NOMO-1 (cell line): ENCODE measurements around the gene SDHA.

Experiments
- DNase-seq, 2 experiments: peaks; one replicate each; lab custom pipeline; 2025; ENCODE audit not compliant: unreplicated experiment in 2 of 2; lab: John Stamatoyannopoulos, UW

The SDHA gene

DNA sequence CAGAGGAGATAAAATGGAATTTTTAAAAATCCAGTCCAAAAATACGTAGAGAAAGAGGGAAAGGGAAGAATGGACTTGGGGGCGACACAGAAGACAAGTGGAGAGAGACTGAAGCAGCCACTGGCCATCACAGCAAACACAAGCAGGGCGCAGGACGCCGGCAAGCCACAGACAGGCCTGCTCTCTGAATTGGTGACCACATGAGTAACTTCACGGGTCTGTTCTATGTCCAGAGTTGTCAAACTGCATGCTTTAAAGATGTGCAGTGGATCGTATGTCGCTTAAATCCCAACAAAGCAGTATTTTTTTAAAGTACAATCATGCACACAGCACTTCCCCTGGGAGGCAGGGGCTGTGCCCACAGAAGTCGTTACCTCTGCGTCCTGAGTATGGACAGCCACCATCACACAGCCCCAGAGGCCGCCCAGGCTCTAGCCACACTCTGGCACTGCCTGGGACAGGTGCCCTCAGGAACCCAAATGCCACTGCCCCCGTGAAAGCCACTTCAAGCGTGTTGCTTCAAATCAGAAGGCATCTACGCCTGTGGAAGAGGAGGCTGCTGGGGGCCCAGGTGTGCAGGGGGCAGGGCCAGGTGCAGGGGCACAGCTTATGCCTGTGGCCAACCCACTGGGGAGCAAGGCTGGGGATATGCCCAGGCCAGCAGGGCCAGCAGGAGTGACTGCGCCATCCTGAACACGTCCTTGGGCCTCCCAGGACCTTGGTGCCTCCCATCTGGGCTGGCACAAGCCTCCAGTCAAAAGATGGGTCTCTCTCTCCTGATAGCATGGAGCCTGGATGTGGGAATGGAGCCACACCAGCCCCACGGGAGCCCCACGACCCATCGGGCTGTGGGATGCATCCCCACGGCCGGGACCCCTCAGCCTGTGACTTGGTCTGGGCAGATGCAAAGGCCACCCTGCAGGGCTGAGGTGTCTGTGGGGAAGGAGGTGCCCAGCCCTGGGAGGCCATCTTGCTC lies 32.7 kb upstream of the SDHA start:
- DNase-seq = no peak

DNA sequence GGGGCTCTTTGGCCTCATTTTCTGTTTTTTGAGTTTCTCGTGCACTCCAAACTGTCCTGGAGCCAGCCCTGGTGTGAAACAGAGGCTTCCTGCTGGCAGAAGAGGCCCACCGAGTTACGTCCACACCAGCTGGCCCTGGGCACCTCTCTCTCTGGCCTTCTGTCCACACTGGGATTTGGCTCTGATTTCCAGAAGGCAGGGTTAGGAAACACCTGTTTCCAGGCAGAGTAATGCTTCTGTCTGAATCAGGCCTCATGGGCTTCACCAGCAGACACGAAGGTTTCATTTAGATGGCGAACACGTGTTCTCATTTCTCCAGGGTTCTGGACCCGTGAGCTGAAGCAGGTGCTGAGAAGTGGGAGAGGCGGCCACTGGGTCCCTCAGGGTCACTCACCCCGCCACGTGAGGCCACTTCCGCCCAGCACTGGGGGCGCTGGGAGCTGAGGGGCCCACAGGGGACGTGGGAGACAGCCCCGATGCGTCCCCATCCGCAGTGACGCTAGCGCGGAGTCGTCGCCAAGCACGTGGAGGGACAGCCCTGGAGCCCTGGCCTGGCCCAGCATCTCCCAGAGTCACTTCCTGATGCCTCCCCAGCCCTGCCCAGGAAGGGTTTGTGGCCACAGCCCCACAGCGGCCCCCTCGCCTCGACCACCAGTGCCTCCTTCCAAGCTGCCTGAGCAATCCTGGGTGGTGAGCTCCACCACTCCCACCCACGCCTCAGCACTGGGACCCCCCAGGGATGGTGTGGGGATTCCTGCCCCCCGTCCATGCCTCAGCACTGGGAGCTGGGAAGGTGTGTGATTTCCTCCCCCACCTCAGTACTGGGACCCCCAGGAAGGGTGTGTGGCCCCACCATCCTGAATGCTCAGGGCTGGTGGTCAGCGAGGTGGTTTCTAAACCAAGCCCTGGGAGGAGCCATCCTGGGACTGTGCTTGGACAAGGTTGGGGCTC lies 31.8 kb upstream of the SDHA start:
- no peak for DNase-seq

DNA sequence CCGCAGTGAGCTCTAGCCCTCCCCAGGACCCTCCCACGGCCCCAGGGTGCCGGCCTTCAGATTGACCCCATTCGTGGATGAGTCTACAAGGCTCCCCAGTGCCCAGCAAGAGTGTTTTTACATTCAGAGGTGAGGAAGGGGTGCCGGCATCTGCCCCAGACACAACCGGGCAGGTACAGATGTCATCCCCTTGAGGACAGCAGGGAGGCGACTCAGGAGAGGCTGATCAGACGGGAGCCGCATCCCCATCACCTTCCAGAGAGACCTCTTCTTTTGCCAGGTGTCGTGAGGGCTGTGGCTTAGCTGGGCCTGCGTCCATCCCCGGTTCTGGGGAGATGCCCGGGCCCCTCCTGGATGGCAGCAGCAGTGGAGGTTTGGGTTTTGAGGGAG lies 31.1 kb upstream of the SDHA start:
- no peak for DNase-seq

DNA sequence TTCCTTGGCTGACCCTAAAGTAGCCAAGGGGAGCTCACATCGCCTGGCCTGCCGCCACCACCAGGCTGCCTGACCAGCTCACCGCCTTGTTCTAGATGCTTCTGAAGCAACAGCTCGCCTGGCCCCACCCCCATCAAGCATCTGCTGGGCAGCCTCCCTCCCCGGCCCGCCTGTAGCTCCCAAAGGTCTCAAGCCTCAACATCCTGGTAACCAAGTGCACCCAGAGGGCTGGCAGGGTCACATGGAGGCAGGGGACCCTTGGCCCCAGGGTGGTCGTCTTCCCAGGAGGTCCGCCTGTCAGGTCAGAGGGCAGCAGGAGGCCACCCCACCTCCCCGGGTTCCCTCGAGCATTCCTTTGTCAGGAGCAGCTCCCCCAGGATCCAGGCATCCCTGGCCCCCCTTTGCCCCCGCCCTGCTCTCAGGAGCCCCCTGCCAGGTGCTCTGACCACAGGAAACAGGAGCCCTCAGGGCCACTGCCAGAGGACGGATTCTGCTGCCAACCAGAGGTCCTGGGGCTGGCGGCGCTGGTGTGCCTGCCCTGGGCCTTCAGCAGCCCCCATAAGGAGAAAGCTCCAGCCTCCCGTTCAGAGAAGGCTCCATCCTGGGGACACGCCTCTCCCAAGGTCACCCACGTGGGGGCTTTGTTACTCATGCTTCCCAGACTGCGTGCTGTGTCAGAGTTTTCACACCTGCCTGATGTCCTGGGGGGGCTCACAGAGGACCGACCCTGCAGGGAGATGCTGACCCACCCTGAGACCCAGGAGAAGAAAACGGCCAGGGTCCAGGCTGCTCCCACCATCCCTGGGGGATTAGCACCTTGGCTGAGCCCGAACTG lies 30.3 kb upstream of the SDHA start:
- DNase-seq = no peak

DNA sequence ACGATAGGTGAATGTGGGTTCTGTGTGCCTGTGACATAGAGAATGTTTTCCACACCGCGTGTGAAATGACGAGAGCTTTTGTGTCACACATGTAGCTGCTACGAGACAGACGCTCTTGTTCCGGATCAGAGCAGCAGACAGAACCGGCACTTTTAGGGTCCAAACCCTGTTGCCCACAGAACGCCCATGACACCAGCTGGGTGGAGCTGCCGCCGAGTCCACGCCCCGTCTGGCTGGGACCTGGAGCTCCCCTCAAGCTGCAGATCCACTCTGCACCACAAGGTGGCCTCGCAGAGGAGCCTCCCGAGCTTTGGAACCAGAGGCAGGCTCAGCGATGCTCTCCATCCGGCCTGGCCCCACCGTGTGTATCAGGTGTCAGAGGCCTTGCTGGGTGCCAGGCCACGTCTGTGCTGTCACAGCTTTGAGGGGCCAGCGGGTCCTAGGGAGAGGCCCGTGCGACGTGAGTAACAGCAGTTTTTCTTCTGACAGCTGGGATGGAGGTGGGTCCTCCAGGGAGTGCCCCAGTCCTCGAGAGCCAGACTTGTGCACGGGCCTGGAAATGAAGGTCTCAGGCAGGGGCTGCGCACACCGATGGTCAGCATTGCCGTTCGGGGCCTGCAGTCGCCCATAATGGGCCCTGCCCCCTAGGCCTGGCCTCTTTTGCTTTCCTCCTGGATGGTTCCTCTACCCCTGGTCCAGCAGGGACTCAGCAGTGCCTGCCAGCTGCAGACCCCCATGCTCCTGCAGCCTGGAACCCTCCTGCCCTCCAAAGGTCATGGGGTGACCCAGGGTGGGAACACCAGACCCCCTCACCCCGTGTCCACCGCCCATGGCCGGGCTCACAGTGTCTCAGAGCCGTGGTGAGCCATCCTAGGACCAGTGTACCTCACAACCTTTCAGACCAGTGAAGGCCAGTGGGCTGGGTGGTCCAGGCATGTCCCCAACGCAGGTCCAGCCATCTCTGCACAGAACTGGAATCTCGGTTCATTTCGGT lies 29.3 kb upstream of the SDHA start:
- peak; percentile 74 to 89 for DNase-seq

DNA sequence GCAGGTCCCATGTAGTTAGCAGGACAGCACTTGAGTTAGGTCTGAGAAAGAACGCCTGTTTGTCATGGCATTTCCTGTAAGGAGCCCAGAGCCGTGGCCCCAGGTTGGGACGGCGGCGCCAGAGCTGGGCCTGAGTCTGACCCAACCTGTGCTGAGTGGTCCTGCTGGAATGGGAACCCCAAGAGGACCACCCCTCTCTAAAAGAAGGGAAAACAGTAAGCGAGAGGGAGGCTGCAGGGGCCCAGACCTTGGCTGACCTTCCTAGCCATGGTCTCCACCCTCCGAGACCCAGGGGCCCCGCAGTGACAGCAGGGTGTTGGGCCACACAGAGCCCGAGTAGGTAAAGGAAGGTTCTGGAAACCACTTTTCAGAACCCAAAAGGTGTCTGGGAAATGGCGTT lies 28.6 kb upstream of the SDHA start:
- DNase-seq = no peak

DNA sequence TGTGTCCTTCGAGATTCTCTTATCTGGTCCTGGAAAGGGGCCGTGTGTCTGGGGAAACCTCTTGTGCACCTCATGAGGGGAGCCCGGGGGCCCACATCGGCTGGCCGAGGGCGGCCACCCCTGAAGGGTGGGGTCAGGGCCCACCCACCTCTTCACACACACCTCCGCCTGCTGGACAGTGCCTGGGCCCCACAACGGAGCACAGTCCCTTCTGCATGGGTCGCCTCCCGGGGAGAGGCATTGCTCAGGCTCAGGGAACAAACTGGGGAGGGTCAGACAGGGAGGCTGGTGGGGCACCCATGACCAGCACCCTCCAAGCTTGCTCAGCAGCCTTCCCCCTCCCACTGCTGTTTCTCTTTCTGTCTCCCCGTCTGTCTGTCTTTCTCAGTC lies 28.1 kb upstream of the SDHA start:
- no peak for DNase-seq

DNA sequence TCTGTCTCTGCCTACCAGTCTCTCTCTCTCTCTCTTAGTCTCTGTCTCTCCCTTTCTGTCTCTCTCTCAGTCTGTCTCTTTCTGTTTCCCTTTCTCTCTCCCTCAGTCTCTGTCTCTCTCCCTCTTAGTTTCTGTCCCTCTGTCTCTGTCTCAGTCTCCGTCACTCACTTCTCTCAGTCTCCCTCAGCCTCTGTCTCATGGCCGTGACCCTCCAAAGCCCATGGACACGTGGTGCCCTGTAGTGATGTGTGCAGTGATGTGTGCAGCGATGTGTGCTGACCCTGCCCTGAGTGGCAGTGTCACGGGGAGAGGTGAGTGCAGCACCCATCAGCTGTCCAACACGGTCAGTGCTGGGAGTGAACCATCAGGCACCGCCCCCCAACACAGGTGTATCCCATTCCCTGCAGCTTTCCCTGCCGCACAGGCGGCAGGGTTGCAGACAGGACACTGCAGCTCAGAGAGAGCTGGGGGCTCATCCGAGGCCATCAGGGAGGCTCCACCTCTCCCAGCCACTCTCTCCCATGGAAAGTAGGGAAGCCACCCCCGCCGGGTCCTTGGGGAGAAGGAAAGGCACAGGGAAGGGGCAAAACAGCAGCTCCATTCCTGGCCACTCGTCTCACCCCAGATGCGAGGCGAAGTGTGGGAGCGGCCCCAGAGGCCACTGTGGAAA lies 27.6 kb upstream of the SDHA start:
- no peak for DNase-seq

DNA sequence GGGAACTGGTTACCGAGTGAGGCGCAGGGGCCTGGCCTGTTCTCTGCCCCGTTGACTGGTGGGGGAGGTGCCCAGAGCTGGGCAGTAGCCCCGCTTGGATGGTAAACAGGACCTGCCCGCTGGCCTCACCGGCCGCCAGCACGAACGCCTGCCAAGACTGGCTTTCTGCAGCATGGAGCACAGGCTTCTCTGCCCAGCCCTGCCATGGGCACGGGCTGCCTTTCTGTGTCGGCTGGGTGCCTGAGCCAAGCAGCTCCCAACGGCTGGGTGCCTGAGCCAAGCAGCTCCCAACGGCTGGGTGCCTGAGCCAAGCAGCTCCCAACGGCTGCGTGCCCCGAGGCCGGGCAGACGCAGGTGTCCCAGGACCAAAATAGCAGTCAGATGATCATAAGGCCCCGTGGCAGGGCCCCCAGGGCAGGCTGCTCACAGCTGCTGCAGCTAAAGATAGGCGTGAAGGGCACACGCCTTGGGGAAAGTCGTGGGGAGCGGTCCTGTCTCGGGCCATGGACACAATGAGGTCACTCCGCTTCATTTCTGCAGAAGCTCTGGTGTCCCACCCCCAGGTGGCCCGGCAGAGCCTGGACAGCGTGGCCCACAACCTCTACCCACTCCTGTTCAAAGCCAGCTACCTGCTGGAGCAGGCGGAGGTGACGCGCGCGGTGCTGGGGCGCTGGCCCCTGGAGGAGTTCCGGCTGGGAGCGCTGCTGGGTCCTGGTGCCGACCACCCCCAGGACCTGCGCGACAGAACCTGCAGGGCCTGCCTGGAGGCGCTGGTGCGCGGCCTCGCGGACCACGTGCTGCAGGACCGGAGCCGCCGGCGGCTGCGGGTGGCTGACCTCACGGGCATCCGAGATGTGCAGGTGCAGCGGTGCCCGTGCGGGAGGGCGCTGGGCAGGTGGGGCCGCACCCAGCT lies 26.8 kb upstream of the SDHA start, which contains the start of gene LRRC14B:
Gene LRRC14B (plus strand): TSS at position 460 of the 913 bp plus-strand sequence. CDS start 44 bp downstream, at position 504.
- DNase-seq = peak in 1 of 2 experiments; percentile 19

DNA sequence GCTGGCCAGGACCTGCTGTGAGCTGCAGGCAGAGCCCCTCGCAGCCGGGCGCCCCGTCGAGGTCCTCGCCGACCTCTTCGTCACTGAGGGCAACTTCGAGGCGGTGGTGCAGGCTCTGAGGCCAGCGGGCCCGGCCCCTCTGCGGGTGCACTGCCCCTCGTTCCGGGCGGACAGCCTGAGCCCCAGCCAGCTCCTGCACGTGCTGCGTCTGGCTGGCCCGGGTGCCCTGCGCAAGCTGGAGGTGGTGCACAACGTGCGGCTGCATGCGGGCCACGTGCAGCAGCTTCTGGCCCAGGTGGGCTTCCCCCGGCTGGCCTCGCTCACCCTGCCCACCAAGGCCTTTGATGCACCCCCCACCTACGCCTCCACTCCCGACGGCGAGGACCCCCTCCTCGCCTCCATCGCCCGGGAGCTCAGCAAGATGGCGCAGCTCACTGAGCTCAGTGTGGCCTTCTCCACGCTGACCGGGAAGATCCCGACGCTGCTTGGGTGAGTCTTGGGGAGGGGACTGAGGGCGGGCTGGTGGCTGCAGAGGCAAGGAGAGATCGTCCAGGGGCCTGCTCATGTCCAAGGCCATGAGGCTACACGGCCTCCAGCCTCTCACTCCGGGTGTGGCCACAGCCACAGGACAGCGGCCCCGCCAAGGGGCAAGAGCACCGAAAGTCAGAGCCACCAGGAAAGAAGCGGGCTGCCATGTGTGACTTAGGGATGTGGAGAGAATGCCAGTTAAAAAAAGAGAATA lies 26.0 kb upstream of the SDHA start:
- no peak for DNase-seq

DNA sequence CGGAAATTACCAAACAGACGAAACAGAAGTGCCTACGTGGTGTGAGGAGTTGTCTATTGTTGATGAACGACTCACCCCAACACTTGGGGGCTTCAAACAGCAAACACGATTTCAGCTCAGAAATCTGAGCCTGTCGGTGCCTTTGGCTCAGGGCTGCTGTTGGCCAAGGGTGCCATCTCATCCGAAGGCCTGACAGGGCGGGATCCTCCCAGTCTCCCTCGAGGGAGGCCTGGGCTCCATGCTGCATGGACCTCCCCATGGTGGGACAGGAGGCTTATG lies 25.5 kb upstream of the SDHA start:
- no peak for DNase-seq

DNA sequence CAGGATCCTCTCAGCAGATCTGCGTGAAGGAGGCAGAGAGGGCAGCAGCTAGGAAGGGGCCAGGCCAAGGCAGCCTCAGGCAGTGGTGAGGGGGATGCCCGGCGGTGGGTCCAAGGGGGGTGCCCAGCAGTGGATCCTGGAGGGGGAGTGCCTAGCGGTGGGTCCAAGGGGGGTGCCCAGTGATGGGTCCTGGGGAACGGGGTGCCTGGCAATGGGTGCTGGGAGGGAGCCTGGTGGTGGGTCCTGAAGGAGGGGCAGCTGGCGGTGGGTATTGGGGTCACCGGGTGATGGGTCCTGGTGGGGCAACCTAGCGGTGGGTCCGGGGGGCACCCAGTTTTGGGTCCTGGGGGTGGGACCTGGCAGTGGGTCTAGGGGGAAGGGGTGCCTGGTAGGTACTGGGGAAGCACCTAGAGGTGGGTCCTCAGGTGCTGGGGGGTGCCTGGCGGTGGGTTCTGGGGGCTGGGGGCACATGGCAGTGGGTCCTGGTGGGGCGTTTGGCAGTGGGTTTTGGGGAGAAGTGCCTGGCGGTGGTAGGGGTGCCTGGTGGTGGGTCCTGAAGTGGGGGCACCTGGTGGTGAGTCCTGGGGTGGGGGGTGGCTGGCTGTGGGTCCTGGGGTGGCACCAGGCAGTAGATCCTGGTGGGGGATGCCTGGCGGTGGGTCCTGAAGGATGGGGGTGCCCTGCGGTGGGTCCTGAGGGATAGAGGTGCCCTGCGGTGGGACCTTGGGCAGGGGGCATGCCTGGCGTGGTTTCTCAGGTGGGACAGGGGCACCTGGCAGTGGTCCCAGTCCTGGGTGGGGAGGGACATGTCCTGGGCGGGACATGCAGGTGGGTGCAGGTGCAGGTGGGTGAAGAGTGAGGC lies 24.9 kb upstream of the SDHA start:
- no peak for DNase-seq

DNA sequence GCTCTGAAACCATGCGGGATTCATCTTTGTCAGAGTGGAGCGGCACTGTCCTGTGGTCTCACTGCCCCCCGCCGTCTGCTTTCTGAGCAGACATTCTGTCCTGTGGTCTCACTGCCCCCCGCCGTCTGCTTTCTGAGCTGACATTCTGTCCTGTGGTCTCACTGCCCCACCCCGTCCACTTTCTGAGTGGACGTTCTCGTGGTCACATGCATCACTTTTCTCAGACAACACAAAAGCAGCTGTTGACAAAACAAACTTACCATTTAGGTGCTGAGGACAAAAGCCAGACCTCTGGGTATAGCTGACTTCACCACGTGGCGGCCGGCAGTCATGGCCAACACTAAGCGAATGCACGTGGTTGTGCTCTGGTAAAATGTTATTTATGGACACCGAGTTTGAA lies 24.0 kb upstream of the SDHA start:
- no peak for DNase-seq

DNA sequence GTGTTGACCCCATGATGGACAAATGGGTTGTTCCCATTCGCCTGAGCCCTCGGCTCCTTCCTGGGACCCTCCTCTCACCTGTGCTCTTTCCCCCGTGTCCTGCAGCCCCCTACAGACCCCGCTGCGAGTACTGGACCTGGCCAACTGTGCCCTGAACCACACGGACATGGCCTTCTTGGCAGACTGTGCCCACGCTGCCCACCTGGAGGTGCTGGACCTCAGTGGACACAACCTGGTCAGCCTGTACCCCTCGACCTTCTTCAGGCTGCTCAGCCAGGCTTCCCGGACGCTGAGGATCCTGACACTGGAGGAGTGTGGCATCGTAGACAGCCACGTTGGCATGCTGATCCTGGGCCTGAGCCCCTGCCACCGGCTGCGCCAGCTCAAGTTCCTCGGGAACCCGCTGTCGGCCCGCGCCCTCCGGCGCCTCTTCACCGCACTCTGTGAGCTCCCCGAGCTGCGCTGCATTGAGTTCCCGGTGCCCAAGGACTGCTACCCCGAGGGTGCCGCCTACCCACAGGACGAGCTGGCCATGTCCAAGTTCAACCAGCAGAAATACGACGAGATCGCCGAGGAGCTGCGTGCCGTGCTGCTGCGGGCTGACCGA lies 23.4 kb upstream of the SDHA start:
- no peak for DNase-seq

DNA sequence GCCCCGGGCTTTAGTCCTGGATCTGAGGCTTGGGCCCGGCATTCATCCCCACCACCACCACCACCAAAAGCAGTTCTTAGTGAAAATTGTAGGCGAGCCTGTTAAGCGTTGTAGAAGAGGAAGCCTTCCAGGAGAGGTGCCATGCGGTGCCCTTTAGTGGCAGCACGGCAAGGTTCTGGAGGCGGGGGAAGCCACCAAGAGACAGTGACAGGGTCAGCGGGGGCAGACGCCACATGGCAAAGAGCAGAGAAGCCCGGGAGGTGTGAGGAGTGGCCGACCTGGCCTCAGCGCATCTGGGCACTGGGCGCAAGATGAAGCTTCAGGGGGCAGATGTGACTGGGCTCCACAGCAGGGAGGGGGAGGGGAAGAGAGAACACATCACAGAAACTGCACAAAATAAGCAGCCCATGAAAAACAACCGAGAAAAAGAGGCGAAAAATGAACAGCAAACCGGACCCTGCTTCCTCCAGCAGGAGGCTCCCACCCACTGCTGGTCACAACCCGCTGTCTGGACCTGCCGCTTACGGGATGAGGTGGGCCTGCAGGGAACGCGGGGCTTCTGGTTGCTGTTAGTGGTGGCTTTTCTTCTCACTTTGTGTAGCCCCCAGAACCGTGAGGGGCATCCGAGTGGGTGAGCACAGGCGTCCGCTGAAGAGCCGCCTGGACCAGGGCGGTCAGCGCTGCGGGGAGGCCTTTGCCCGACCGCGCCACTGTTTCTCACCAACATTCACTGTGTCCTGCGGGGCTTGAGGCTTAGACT lies 22.5 kb upstream of the SDHA start:
- DNase-seq = no peak
